Stimulated activated CD4-positive, alpha-beta T cell treated with anti-CD3 and anti-CD28 coated beads, Interleukin-1b, Interleukin-23, amount 100 ng/mL, for 1 hour (primary cell): ENCODE results near the gene RAP1GDS1.
"Not testable (repeated sequence)": the region's sequence is repeated elsewhere in the genome, so short reads cannot be mapped to it uniquely, and the experiment has no call there.

Source experiments
- DNase-seq, 2 donors: peaks; one replicate each; pipeline ENCODE4 v3.0.0-alpha.2; 2020; ENCODE audit warnings: low read depth in 2 of 2

Gene RAP1GDS1

DNA sequence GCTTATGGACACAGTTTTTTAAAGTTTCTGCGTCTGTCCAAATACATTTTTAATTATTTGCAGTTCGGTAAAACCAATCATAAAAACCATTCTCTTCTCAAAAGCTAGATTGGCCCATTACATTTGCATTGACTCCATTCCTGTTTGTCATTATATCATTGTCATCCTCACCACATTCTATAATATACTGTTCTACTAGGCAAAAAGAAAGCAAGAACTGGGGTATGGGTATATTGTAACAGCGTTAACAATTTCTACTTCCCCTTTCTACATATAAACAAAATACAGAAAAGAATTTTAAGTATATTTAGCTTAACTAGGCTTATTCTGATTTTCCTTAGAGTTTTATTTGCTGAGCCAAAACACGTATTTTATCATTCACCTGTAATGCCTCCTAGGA lies 91.8 kb downstream of the RAP1GDS1 start:
- no peak for DNase-seq

- DNase-seq, result no peak
These were observed 97.6 kb downstream of the RAP1GDS1 start for GRCh38 chr4:98358630-98359248.

GRCh38 chr4:98359646-98360045 lies 98.5 kb downstream of the RAP1GDS1 start:
- DNase-seq, result no peak

DNA sequence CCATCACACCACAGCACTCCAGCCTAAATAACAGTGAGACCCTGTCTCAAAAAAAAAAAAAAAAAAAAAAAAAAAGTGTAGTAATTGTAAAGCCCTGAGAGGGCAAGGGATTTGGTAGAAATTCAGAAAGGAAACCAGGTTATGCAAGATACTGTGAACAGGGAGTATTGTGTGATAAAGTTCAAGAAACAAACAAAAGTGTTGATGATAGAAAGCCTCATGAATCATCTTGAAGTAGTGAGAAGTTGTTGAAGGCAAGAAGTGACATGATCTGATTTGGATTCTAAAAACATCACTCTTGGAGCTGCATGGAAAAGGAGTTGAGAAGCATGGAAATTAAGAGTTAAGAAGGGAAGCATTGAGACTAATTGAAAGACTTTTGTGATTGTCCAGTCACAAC lies 102.2 kb downstream of the RAP1GDS1 start:
- DNase-seq, result no peak

DNA sequence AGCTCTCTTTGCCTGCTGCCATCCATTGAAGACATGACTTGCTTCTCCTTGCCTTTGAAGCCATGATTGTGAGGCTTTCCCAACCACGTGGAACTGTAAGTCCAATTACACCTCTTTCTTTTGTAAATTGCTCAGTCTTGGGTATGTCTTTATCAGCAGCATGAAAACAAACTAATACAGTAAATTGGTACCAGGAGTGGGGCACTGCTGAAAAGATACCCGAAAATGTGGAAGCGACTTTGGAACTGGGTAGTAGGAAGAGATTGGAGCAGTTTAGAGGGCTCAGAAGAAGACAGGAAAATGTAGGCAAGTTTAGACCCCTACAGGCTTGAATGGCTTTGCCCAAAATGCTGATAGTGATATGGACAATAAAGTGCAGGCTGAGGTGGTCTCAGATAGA lies 105.1 kb downstream of the RAP1GDS1 start:
- not testable (repeated sequence) for DNase-seq

GRCh38 chr4:98368000-98368399 lies 106.8 kb downstream of the RAP1GDS1 start:
- DNase-seq, result not testable (repeated sequence)

DNA sequence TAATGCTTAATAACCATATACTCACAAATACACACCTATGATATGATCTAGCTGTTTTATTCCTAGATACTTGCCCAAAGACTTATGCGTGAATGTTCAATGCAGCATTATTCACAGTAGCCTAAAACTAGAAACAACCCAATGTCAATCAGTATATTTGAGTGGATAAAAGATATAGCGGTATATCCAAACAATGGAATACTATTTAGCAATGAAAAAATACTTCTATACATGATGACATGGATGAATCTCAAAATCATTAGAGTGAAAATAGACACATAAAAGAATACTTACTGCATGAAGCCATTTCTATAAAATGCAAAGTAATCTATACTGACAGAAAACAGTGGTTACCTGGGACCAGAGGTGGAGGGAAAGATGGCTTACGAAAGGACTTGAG lies 108.1 kb downstream of the RAP1GDS1 start:
- DNase-seq, result no peak

DNA sequence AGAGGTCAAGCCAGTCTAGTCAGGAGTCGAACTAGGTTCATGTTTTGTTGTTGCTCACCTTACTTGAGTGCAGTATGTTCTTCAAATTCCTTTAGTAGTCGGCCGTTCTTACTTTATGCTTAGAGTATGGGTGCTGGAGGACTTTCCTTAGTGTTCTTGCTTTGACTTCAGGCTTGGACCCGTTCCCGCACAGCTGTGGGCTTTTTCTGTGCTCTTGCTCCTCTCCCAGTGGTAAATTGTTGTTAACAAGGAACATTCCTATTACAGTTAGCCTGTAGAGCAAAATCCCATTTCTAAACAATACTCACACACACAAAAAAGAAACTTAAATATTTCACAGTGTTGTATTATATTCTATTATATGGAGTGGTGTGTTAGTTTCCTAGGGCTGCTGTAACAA lies 113.5 kb downstream of the RAP1GDS1 start:
- DNase-seq, result no peak

- no peak for DNase-seq
These were observed 116.4 kb downstream of the RAP1GDS1 start for GRCh38 chr4:98377559-98377958.

DNA sequence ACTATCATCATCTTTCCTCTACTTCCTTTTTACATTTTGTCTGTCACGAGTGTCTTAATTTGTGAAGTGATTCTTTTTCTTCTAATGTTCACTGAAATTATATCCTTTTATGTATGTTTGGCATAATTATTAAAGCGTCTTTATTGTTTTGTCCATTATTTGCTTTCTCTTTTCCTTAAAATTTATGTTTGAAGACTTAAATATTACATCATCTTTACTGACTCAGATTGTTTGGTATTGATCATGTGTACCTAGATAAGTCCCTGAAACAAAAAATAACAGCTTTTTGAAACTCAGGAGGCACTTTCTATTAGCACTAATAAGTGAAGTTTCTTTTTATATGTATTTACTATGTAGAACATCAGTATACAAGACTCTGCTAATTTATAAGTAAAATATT lies 120.1 kb downstream of the RAP1GDS1 start:
- DNase-seq, result no peak

DNA sequence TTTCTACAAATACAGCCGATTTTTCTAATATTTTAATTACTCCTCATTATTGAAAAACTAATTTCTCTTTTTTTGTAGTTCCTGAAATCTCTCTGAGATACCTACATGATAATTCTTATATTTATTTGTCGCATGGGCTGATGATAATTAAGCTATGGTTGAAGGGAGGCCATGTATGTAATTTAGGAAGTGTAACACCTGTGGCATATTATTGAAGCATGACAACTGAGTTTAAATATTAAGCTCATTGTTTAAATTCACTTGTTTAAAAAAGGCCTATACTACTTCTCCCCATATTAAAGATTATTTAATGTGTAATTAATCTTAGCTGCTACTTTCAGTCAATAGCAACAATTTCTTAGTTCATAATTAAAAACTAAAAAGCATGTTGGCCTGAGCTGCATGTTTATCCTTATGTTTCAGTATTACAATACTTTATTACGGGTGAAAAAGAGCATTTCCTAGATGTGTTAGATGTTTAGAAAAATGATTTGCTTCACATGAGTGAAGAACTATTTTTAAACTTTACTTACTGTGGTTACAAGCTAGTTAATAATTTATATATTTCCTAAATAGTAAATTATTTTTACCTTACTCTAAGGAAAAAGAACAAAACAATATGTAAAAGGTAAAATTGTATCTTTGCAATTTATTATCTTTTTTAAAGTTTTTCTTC lies 122.4 kb downstream of the RAP1GDS1 start:
- DNase-seq, result no peak

- no peak for DNase-seq
These were observed 124.6 kb downstream of the RAP1GDS1 start for GRCh38 chr4:98385831-98386230.

- no peak for DNase-seq
These were observed 126.3 kb downstream of the RAP1GDS1 start for GRCh38 chr4:98387345-98388026.

GRCh38 chr4:98394134-98394533 lies 132.9 kb downstream of the RAP1GDS1 start:
- no peak for DNase-seq

DNA sequence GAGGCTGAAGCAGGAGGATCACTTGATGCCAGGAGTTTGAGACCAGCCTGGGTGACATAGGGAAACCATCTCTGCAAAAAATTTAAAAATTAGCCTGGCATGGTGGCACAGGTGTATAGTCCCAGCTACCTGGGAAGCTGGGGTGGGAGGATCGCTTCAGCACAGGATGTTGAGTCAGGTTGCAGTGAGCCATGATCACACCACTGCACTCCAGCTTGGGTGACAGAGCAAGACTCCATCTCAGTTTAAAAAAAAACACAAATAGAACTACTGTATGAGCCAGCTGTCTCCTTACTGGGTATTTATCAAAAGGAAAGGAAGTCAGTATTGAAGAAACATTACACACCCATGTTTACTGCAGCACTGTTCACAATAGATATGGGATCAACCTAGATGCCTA lies 138.7 kb downstream of the RAP1GDS1 start:
- no peak for DNase-seq

GRCh38 chr4:98406819-98407218 lies 145.6 kb downstream of the RAP1GDS1 start:
- no peak for DNase-seq

DNA sequence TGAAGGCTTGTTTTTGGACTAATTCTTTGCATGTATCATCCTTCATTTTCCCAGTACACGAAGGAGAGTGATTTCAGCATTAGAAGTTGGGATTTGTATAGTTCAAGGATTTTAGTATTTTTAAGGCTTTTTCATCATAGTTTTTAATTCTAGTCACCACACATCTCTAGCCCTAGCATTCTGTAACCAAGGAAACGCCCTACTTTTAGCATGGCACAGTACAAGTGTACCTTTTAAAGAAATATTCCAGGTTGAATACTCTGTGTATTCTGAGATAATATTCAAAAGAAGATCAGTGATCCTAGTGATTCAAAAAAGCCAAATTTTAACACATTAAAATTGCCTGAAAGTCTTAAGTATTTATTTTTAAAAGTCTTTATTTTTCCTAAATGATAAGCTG lies 150.5 kb downstream of the RAP1GDS1 start:
- no peak for DNase-seq

DNA sequence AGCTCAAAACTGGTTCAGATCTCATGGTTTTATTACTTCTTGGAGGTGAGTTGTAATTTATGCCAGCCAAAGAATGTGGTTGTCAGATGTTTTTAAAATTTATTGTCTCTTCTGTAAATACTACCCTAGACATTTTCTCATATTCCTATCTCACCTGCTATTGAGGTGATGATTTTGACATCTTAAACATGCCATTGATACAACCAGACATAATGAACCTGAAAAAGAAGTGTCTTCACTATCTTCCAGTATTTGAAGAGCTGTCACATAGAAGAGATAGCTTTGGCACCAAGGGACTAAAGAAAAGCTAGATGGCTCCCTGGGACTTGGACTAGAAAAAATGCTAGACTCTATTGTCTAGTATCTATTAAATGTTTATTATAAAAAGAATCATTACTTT lies 155.7 kb downstream of the RAP1GDS1 start:
- DNase-seq, result no peak

- DNase-seq, result not testable (repeated sequence)
These were observed 159.0 kb downstream of the RAP1GDS1 start for GRCh38 chr4:98420151-98420550.

GRCh38 chr4:98421111-98421510 lies 159.9 kb downstream of the RAP1GDS1 start:
- no peak for DNase-seq

- DNase-seq, result no peak
These were observed 161.8 kb downstream of the RAP1GDS1 start for GRCh38 chr4:98423009-98423408.

DNA sequence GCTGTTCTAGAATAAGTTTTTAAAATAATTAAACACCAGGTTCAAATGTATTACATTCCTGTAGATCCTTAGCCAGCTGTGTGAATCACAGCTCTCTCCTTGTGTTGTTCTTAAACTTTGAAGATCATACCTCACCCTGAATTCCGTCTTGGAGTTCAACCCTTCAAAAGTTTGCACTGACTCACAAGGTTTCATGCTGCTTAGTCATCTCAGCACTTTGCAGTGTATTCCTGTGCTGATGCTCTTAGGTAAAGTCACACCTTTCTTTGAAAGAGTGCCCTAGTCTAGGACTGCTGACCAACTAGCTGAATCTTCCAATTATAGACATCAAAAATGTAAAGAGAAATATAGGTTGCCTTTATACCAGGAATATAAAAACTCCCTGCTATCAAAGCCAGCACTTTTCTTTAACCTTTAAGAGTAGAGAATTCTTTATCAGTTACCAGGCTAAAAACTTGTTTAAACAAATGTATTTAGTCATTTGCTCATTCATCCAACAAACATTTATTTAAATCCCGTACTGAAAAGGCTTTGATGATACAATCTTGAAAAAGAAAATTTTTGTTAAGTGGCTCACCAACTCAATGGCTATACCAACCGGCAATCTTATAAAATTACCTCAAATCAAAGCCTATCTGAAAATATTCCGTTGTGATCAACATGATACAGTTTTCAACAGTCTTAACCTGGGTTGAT lies 169.7 kb downstream of the RAP1GDS1 start:
- DNase-seq, result no peak

GRCh38 chr4:98433691-98434090 lies 172.5 kb downstream of the RAP1GDS1 start:
- DNase-seq, result no peak
